GM12878 (cell line): ENCODE measurements around the gene FSTL4. TPM values are rescaled to one million over a fixed set of nuclear protein-coding genes. Genes with fewer than 3 reads are reported as not detected.

Source experiments
- ATAC-seq: fragments of 200-7000 bp; cut with Tn5 transposase; 3 replicates; pipeline ENCODE4 v1.9.1; 2020; ENCODE audit warnings: mild to moderate bottlenecking, moderate library complexity
- BruUV-seq: library from RNA; stranded (reverse); fragments of 400-500 nt; replicated peaks from 2 replicates; lab custom pipeline; 2021; lab: Mats Ljungman, UMichigan
- CTCF ChIA-PET: fragments of 300-600 bp; sonication (Branson Sonifier 250); formaldehyde crosslinking; extraction: SDS; loops from one replicate; lab custom pipeline; 2021; ENCODE audit warnings: inconsistent platforms; lab: Yijun Ruan, JAX
- POLR2A ChIA-PET: fragments of 350-600 bp; formaldehyde crosslinking; extraction: SDS; loops from one replicate; lab custom pipeline; 2021; ENCODE audit warnings: inconsistent platforms; lab: Charles Lee
- RAD21 ChIA-PET: fragments of 300-600 bp; sonication (Branson Sonifier 250); formaldehyde crosslinking; loops from one replicate; lab custom pipeline; 2023; ENCODE audit warnings: antibody characterized with exemption; ENCODE audit not compliant: unreplicated experiment; lab: Charles Lee
- SMC1A ChIA-PET: fragments of 300-600 bp; sonication (Branson Sonifier 250); formaldehyde crosslinking; loops from one replicate; lab custom pipeline; 2023; ENCODE audit not compliant: unreplicated experiment, uncharacterized antibody; lab: Charles Lee
- DNase-seq: peaks from one replicate; pipeline ENCODE4 v3.0.0-alpha.2; 2011; ENCODE audit warnings: low read depth, low spot score
- FAIRE-seq: peaks from 3 replicates; lab custom pipeline; 2011; peaks lifted over from hg19 to GRCh38; lab: Jason Lieb, UNC
- H2AFZ ChIP-seq: 2 replicates; pipeline ENCODE4 v1.6.0; 2011; ENCODE audit warnings: low read depth, low read length, control low read depth; ENCODE audit not compliant: control insufficient read depth
- H3K27ac ChIP-seq: 2 replicates; pipeline ENCODE4 v1.5.1; 2011; ENCODE audit warnings: control low read depth; ENCODE audit not compliant: control insufficient read depth, insufficient read depth
- H3K27me3 ChIP-seq, 2 experiments: replicated peaks in 1 of 2; 2 replicates each; pipeline versions ENCODE4 v1.6.0 to v1.6.1; 2011; ENCODE audit warnings: low read length in 1 of 2; ENCODE audit not compliant: control insufficient read depth in 2 of 2, insufficient read depth in 2 of 2
- H3K36me3 ChIP-seq, 2 experiments: 2 replicates each; pipeline ENCODE4 v1.5.1; 2011; ENCODE audit warnings: low read length in 1 of 2; ENCODE audit not compliant: control insufficient read depth in 2 of 2, insufficient read depth in 2 of 2
- H3K4me1 ChIP-seq: 2 replicates; pipeline ENCODE4 v1.6.1; 2011; ENCODE audit warnings: mild to moderate bottlenecking, low read length, moderate library complexity, mixed read lengths; ENCODE audit not compliant: control insufficient read depth, insufficient read depth
- H3K4me2 ChIP-seq: 2 replicates; pipeline ENCODE4 v1.6.0; 2011; ENCODE audit warnings: control low read depth; ENCODE audit not compliant: control insufficient read depth, insufficient read depth
- H3K4me3 ChIP-seq: fragments of 200-600 bp; sonication (generic); 2 replicates; pipeline ENCODE4 v1.5.1; 2016
- H3K79me2 ChIP-seq: 2 replicates; pipeline ENCODE4 v1.6.0; 2011; ENCODE audit warnings: low read length; ENCODE audit not compliant: control insufficient read depth, insufficient read depth
- H3K9ac ChIP-seq: 2 replicates; pipeline ENCODE4 v1.8.0; 2011; ENCODE audit warnings: low read length, control low read depth, mixed read lengths; ENCODE audit not compliant: control insufficient read depth, insufficient read depth
- H3K9me3 ChIP-seq: replicated peaks from 3 replicates; pipeline ENCODE4 v1.5.1; 2011; ENCODE audit warnings: mild to moderate bottlenecking, low read length; ENCODE audit not compliant: control insufficient read depth, insufficient read depth
- H4K20me1 ChIP-seq: 2 replicates; pipeline ENCODE4 v1.6.0; 2011; ENCODE audit not compliant: control insufficient read depth, insufficient read depth
- ASH2L ChIP-seq: fragments of 300-600, 200-600 bp; sonication (generic); IDR thresholded peaks from 2 replicates; pipeline ENCODE4 v1.6.1; 2017; ENCODE audit warnings: low read depth, mild to moderate bottlenecking, borderline replicate concordance
- CEBPZ ChIP-seq: fragments of 150-350 bp; IDR thresholded peaks from 2 replicates; pipeline ENCODE4 v1.6.1; 2016; ENCODE audit warnings: low read depth, low read length
- HSF1 ChIP-seq: fragments of 150-350 bp; IDR thresholded peaks from 2 replicates; pipeline ENCODE4 v1.6.1; 2014; ENCODE audit warnings: mild to moderate bottlenecking, low read depth, low read length
- JUNB ChIP-seq: IDR thresholded peaks from 2 replicates; pipeline ENCODE4 v1.6.1; 2016; ENCODE audit warnings: antibody characterized with exemption, mild to moderate bottlenecking
- KDM1A ChIP-seq: fragments of 200-600 bp; sonication (generic); IDR thresholded peaks from 2 replicates; pipeline ENCODE4 v1.6.1; 2016; ENCODE audit warnings: borderline replicate concordance
- PBX3 ChIP-seq: IDR thresholded peaks from 2 replicates; pipeline ENCODE4 v1.6.1; 2011; ENCODE audit warnings: mild to moderate bottlenecking, low read depth, low read length, moderate library complexity; ENCODE audit not compliant: insufficient replicate concordance
- POU2F2 ChIP-seq: IDR thresholded peaks from 3 replicates; pipeline ENCODE4 v1.6.1; 2011; ENCODE audit warnings: low read depth, mild to moderate bottlenecking, low read length, borderline replicate concordance
- RAD21 ChIP-seq: IDR thresholded peaks from 2 replicates; pipeline ENCODE4 v1.6.1; 2011; ENCODE audit warnings: mild to moderate bottlenecking, low read depth, low read length, moderate library complexity; ENCODE audit not compliant: insufficient read depth
- SREBF1 ChIP-seq: IDR thresholded peaks from 2 replicates; pipeline ENCODE4 v1.6.1; 2012; ENCODE audit warnings: mild to moderate bottlenecking, low read length
- ZNF687 ChIP-seq: fragments of 450-650 bp; IDR thresholded peaks from 2 replicates; pipeline ENCODE4 v1.6.1; 2017; ENCODE audit warnings: mild to moderate bottlenecking, moderate library complexity
- WGBS: methylation state at CpG from one replicate; pipeline ENCODE4 v1.1.6; 2016; ENCODE audit warnings: low lambda C conversion rate; ENCODE audit not compliant: insufficient replicate concordance, insufficient coverage; ENCODE audit errors: missing lambda C conversion rate; 5-methylcytosine and 5-hydroxymethylcytosine counted together
- in situ Hi-C: fragments of 300-500 bp; cut with MboI; formaldehyde crosslinking; loops from 9 replicates; pipeline ENCODE4 v1.14.3; 2018; ENCODE audit warnings: mixed read lengths
- intact Hi-C: fragments of 100-400 bp; cut with micrococcal nuclease; formaldehyde crosslinking; loops from one replicate; pipeline ENCODE4 v1.14.2; 2022; ENCODE audit not compliant: unreplicated experiment
- polyA plus RNA-seq, 11 experiments: library from polyadenylated mRNA; depleted of rRNA in 4 of 11; unstranded in 6 of 11; stranded (reverse) in 5 of 11; fragments of >200 nt; fragmentation: Nextera tagmentation in 4 of 11; fragmentation: Illumina TruSeq in 1 of 11; extraction: Ambion mirVana in 4 of 11; extraction: Trizol in 1 of 11; gene quantifications; 1 replicate in 1 of 11; 2 replicates in 10 of 11; pipeline versions ENCODE4 v1.2.1 to v1.2.3, GENCODE V29; 2011 to 2016; ENCODE audit warnings: inconsistent platforms in 2 of 11, missing spikeins in 2 of 11, low read depth in 1 of 11
- total RNA-seq, 4 experiments: library from RNA; depleted of rRNA in 3 of 4; stranded (reverse); fragments of >200 nt in 3 of 4; fragmentation: Illumina TruSeq in 1 of 4; extraction: Trizol in 1 of 4; gene quantifications; 2 replicates each; pipeline versions ENCODE4 v1.2.1 to v1.2.3, GENCODE V29; 2013 to 2021
- TF ChIP-seq, protein P1 (sequence below): IDR thresholded peaks from 2 replicates; pipeline ENCODE4 v1.6.1; 2011; ENCODE audit warnings: low read depth, mild to moderate bottlenecking, low read length, moderate library complexity, borderline replicate concordance; ENCODE audit errors: extremely low read depth

FSTL4 gene
- total and polyA plus RNA-seq, 10 of the 15 experiments (the other 5 are each of a cell fraction or from before 2014, with no cell fraction given): 0.01 to 0.79 (median 0.21) TPM; not detected in 6

GRCh38 chr5:133605323-133605722 is 7.0 kb downstream of the FSTL4 start (continued):
- TF ChIP-seq HSF1 (no peak), ZNF687 (no peak), ASH2L (no peak), RAD21 (no peak), SREBF1 (no peak)
- TF ChIP-seq, protein P1, sequence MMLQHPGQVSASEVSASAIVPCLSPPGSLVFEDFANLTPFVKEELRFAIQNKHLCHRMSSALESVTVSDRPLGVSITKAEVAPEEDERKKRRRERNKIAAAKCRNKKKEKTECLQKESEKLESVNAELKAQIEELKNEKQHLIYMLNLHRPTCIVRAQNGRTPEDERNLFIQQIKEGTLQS: no peak

GRCh38 chr5:133603711-133604110 is 8.6 kb downstream of the FSTL4 start:
- no peaks in the 10 kb centered on the region for H3K79me2 ChIP-seq
- intact Hi-C loops (no loop called here), in situ Hi-C loops (no loop called here)
- no peak overlapping the region for H3K27ac ChIP-seq
- H3K4me1 ChIP-seq: no peaks in the 10 kb centered on the region
- WGBS: 37% methylated on average over 6 of the region's 6 CpGs
- ChIA-PET RAD21 (no interaction called here), POLR2A (no interaction called here), CTCF (no interaction called here), SMC1A (no interaction called here)
- H3K36me3 ChIP-seq: no peaks in the 10 kb centered on the region
- no peaks in the 10 kb centered on the region for H3K9me3 ChIP-seq
- H3K4me3 ChIP-seq: no peak overlapping the region
- no peaks in the 10 kb centered on the region for H4K20me1 ChIP-seq
- no peak overlapping the region for H3K4me2 ChIP-seq
- ATAC-seq (no peak), DNase-seq (no peak), FAIRE-seq (no peak)
- no peak overlapping the region for H2AFZ ChIP-seq
- no peaks in the 10 kb centered on the region; a peak in 4 of 4 replicates for H3K27me3 ChIP-seq
- no TSS peak for BruUV-seq
- H3K9ac ChIP-seq: no peak overlapping the region
- TF ChIP-seq CEBPZ: no peak
- TF ChIP-seq ASH2L: no peak
- no peak for TF ChIP-seq PBX3
- TF ChIP-seq JUNB: no peak
- TF ChIP-seq KDM1A: no peak
- TF ChIP-seq POU2F2: no peak
